Measurements from ENCODE around the gene BRPF3. TPM values are rescaled to one million over a fixed set of nuclear protein-coding genes. Genes with fewer than 3 reads are reported as not detected.

Gene BRPF3
- total RNA-seq, 1 experiment from 2014 or later: 43.4 TPM

DNA sequence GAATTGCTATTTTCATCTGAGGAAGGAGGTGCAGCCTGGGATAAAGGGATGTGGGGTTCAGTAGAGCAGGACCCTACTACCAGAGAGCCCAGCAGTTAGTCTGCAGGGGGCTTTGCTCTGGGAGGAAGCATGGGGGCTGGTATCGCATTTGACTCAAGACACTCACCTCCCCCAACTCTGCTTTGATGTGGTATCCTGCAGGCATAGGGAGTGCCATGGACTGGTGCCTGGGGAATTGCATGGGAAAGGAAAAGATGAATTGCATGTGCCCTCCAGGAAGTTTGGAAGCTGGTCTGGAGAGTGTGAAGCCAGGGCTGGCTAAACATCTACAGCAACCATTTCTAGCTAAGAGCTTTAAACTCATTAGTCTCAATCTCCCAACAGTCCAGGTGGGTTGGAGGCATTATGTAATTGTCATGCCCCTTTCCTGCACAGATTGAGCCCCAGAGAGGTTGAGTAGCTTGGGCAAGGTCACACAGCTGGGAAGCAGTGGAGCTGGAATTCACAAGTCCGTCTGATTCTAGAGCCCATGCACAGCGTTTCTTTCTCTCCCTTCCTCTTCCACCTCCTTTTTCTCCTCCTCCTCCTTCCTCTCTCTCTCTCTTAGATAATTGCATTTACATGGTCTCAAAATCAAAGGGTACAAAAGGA, 47.1 kb downstream of the BRPF3 start:
- no peaks in the 10 kb centered on the region for H3K27me3 ChIP-seq (ENCODE audit: insufficient read depth, low read length)
- H2AK5ac ChIP-seq (ENCODE audit: insufficient read length, low read length): no peak overlapping the region
- no peak overlapping the region for H4K5ac ChIP-seq (ENCODE audit: insufficient read length, low read depth, low read length)
- no peak overlapping the region for H3K4ac ChIP-seq (ENCODE audit: low read depth, low read length)
- no peak overlapping the region for H3K14ac ChIP-seq (ENCODE audit: insufficient read depth, low read length)
- H3T11ph ChIP-seq (ENCODE audit: low read length): no peak overlapping the region
- H2AFZ ChIP-seq (ENCODE audit: low read length): no peak overlapping the region
- H3K23ac ChIP-seq (ENCODE audit: insufficient read length, low read depth, low read length): no peak overlapping the region
- no peaks in the 10 kb centered on the region for H3K23me2 ChIP-seq (ENCODE audit: insufficient read length, low read depth, low read length, poor library complexity, severe bottlenecking)
- DNase-seq: no peak
- Mint-ChIP-seq H3K9me3 (no peaks in the 10 kb centered on the region), H3K27ac (no peak overlapping the region; a peak in 1 of 7 replicates), H3K4me1 (peaks cover 42 to 57% of the 10 kb centered on the region in 2 experiments), H3K27me3 (ENCODE audit: low read depth) (no peaks in the 10 kb centered on the region; the same call in 1 of the 2 replicates), H3K36me3 (ENCODE audit: insufficient read depth in 1 of 3, low read depth in 3 of 3) (no peaks in the 10 kb centered on the region; a peak in 1 of 7 replicates), H3K4me3 (no peak overlapping the region)
- no peak overlapping the region for H4K8ac ChIP-seq (replicated peaks; ENCODE audit: insufficient read length, low read depth, low read length)
- no peak overlapping the region for H3K18ac ChIP-seq (ENCODE audit: insufficient read length, low read depth, low read length)
- TF ChIP-seq, protein P1, sequence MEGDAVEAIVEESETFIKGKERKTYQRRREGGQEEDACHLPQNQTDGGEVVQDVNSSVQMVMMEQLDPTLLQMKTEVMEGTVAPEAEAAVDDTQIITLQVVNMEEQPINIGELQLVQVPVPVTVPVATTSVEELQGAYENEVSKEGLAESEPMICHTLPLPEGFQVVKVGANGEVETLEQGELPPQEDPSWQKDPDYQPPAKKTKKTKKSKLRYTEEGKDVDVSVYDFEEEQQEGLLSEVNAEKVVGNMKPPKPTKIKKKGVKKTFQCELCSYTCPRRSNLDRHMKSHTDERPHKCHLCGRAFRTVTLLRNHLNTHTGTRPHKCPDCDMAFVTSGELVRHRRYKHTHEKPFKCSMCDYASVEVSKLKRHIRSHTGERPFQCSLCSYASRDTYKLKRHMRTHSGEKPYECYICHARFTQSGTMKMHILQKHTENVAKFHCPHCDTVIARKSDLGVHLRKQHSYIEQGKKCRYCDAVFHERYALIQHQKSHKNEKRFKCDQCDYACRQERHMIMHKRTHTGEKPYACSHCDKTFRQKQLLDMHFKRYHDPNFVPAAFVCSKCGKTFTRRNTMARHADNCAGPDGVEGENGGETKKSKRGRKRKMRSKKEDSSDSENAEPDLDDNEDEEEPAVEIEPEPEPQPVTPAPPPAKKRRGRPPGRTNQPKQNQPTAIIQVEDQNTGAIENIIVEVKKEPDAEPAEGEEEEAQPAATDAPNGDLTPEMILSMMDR (conservative IDR thresholded peaks at IDR 0.05): no peak
- no peaks in the 10 kb centered on the region for H3K9me3 ChIP-seq (ENCODE audit: control insufficient read depth, low read depth, low read length)
- no peaks in the 10 kb centered on the region for H3K79me1 ChIP-seq (ENCODE audit: insufficient read depth, low read depth, low read length, poor library complexity, severe bottlenecking)
- no peak overlapping the region for H2BK120ac ChIP-seq (ENCODE audit: low read depth, low read length, poor library complexity, severe bottlenecking)
- no peak overlapping the region for H2BK15ac ChIP-seq (ENCODE audit: low read depth, low read length)
- H3K4me1 ChIP-seq (ENCODE audit: insufficient read depth, low read length): peaks cover 12% of the 10 kb centered on the region; the same call in 1 of the 2 replicates
- no peaks in the 10 kb centered on the region for H3K79me2 ChIP-seq (ENCODE audit: insufficient read depth, low read length)
- no peak overlapping the region for H2BK20ac ChIP-seq (ENCODE audit: low read depth, low read length, poor library complexity, severe bottlenecking)
- no peaks in the 10 kb centered on the region for H4K20me1 ChIP-seq (ENCODE audit: control insufficient read depth, insufficient read depth, insufficient read length)
- no peak overlapping the region for H3K27ac ChIP-seq (ENCODE audit: insufficient read length, low read depth, low read length)
- H2BK5ac ChIP-seq (ENCODE audit: insufficient read length, low read length): no peak overlapping the region
- no peak overlapping the region for H3K9ac ChIP-seq (ENCODE audit: extremely low read depth, insufficient read length, low read length)
- WGBS (ENCODE audit: extremely low coverage, insufficient read length, low lambda C conversion rate): no CpG with 5 or more reads among the region's 3 CpGs
- H2BK12ac ChIP-seq (ENCODE audit: insufficient read length, low read depth, low read length): no peak overlapping the region
- H4K91ac ChIP-seq (ENCODE audit: insufficient read length, low read depth, low read length): no peak overlapping the region
- no peak overlapping the region for H3K4me2 ChIP-seq (ENCODE audit: insufficient read depth, insufficient read length, low read length)
- H3K56ac ChIP-seq (ENCODE audit: insufficient read length, low read depth, low read length): no peak overlapping the region

Measured in H9 (cell line).